Right atrium auricular region (tissue), 2 donors: Measurements from ENCODE around the gene S100A7A. TPM values are rescaled to one million over a fixed set of nuclear protein-coding genes. Genes with fewer than 3 reads are reported as not detected.

ENCODE experiments used
- DNase-seq: peaks from one replicate; pipeline ENCODE4 v3.0.0-alpha.2; 2019; ENCODE audit warnings: low spot score
- H3K27ac ChIP-seq, 2 donors: fragments of 200-600 bp; sonication (generic); 1 replicate in 1 of 2; 2 replicates in 1 of 2; pipeline ENCODE4 v1.5.1; 2016 to 2019
- H3K27me3 ChIP-seq, 2 donors: fragments of 200-600 bp; sonication (generic); one replicate each; pipeline versions ENCODE4 v1.5.1 to v1.6.0; 2017 to 2019
- H3K36me3 ChIP-seq: fragments of 200-600 bp; sonication (generic); one replicate; pipeline ENCODE4 v1.5.1; 2016
- H3K4me1 ChIP-seq, 2 donors: fragments of 200-600 bp; sonication (generic); one replicate each; pipeline versions ENCODE4 v1.5.1 to v1.6.0; 2017 to 2019
- H3K4me3 ChIP-seq, 2 donors: fragments of 200-600 bp; sonication (generic); 1 replicate in 1 of 2; 2 replicates in 1 of 2; pipeline ENCODE4 v1.5.1; 2017 to 2019; ENCODE audit warnings: mild to moderate bottlenecking in 1 of 2, moderate library complexity in 1 of 2
- H3K9me3 ChIP-seq, 2 donors: fragments of 200-600 bp; sonication (generic); one replicate each; pipeline ENCODE4 v1.5.1; 2019
- CTCF ChIP-seq, 2 donors: fragments of 200-600 bp; sonication (generic); IDR thresholded peaks; one replicate each; pipeline ENCODE4 v1.5.1; 2019; ENCODE audit warnings: antibody characterized with exemption in 2 of 2
- total RNA-seq, 2 donors: library from RNA; depleted of rRNA; stranded (reverse); fragments of >200 nt; gene quantifications; one replicate each; pipeline ENCODE4 v1.1.0, GENCODE V29; 2016

S100A7A gene
- total RNA-seq, 2 donors from 2014 or later: not detected

- no peaks in the 10 kb centered on the region for H3K27me3 ChIP-seq
- DNase-seq: peak; percentile 52
- H3K9me3 ChIP-seq: peaks cover 0 to 9% of the 10 kb centered on the region in 2 donors
- H3K36me3 ChIP-seq: no peaks in the 10 kb centered on the region
- no peak overlapping the region for H3K27ac ChIP-seq
- peaks cover 0 to 4% of the 10 kb centered on the region in 2 donors for H3K4me1 ChIP-seq
- no peak for TF ChIP-seq CTCF (IDR thresholded peaks at IDR 0.05)
- H3K4me3 ChIP-seq: no peak overlapping the region
Measured at GRCh38 chr1:153387001-153387400, 29.3 kb upstream of the S100A7A start.

- no peak for DNase-seq
- H3K4me1 ChIP-seq: peaks cover 0 to 4% of the 10 kb centered on the region in 2 donors
- no peak overlapping the region for H3K4me3 ChIP-seq
- H3K9me3 ChIP-seq: peaks cover 0 to under 1% of the 10 kb centered on the region in 2 donors
- no peaks in the 10 kb centered on the region for H3K27me3 ChIP-seq
- no peak overlapping the region for H3K27ac ChIP-seq
- no peak for TF ChIP-seq CTCF (IDR thresholded peaks at IDR 0.05)
- no peaks in the 10 kb centered on the region for H3K36me3 ChIP-seq
Measured at GRCh38 chr1:153387785-153388184, 28.5 kb upstream of the S100A7A start.

GRCh38 chr1:153389401-153389800 lies 26.9 kb upstream of the S100A7A start:
- DNase-seq: no peak
- Histone ChIP-seq H3K27me3 (no peaks in the 10 kb centered on the region), H3K4me3 (no peak overlapping the region), H3K27ac (no peak overlapping the region), H3K36me3 (no peaks in the 10 kb centered on the region), H3K9me3 (no peaks in the 10 kb centered on the region), H3K4me1 (peaks cover 0 to 4% of the 10 kb centered on the region in 2 donors)
- no peak for TF ChIP-seq CTCF (IDR thresholded peaks at IDR 0.05)

GRCh38 chr1:153389973-153390879 lies 26.1 kb upstream of the S100A7A start:
- Histone ChIP-seq H3K27ac (no peak overlapping the region), H3K9me3 (no peaks in the 10 kb centered on the region), H3K27me3 (no peaks in the 10 kb centered on the region), H3K36me3 (no peaks in the 10 kb centered on the region), H3K4me1 (peaks cover 0 to 4% of the 10 kb centered on the region in 2 donors), H3K4me3 (no peak overlapping the region)
- no peak for TF ChIP-seq CTCF (IDR thresholded peaks at IDR 0.05)
- DNase-seq: no peak

GRCh38 chr1:153390938-153391710 lies 25.2 kb upstream of the S100A7A start, which contains the start of gene S100A8:
Gene S100A8 (minus strand): TSS chr1:153391073. CDS start chr1:153390535, 538 bp downstream.
- H3K4me1 ChIP-seq: peaks cover 0 to 4% of the 10 kb centered on the region in 2 donors
- H3K9me3 ChIP-seq: no peaks in the 10 kb centered on the region
- H3K27ac ChIP-seq: no peak within 1 kb of the TSS
- TF ChIP-seq CTCF (IDR thresholded peaks at IDR 0.05): no peak
- H3K36me3 ChIP-seq: no peaks in the 10 kb centered on the region
- DNase-seq: peak; percentile 72
- no peak within 1 kb of the TSS for H3K4me3 ChIP-seq
- H3K27me3 ChIP-seq: no peaks in the 10 kb centered on the region
